Psoas muscle (tissue), 8 donors: Measurements from ENCODE around the gene TDRD9. TPM values are rescaled to one million over a fixed set of nuclear protein-coding genes. Genes with fewer than 3 reads are reported as not detected.

Experiments
- ATAC-seq, 4 donors: fragments of 200-7000 bp; cut with Tn5 transposase; one replicate each; pipeline ENCODE4 v1.9.1; 2020; ENCODE audit warnings: moderate library complexity in 3 of 4, mild to moderate bottlenecking in 2 of 4
- DNase-seq, 2 donors: peaks; one replicate each; pipeline ENCODE4 v3.0.0-alpha.2; 2020
- H3K27ac ChIP-seq: fragments of 200-600 bp; one replicate; pipeline ENCODE4 v1.8.0; 2022
- H3K27me3 ChIP-seq, 3 donors: fragments of 200-600 bp in 1 of 3; one replicate each; pipeline versions ENCODE4 v1.6.1 to v1.8.0; 2013 to 2022; ENCODE audit warnings: low read length in 2 of 3, mild to moderate bottlenecking in 2 of 3, moderate library complexity in 1 of 3; ENCODE audit not compliant: insufficient read depth in 3 of 3
- H3K36me3 ChIP-seq, 2 donors: fragments of 200-600 bp in 1 of 2; one replicate each; pipeline versions ENCODE4 v1.6.1 to v1.8.0; 2013 to 2022; ENCODE audit warnings: low read depth in 1 of 2, mild to moderate bottlenecking in 1 of 2, moderate library complexity in 1 of 2; ENCODE audit not compliant: insufficient read depth in 1 of 2
- H3K4me1 ChIP-seq: fragments of 200-600 bp; one replicate; pipeline ENCODE4 v1.8.0; 2022
- H3K4me3 ChIP-seq: fragments of 200-600 bp; one replicate; pipeline ENCODE4 v1.8.0; 2022; ENCODE audit warnings: mild to moderate bottlenecking
- H3K9me3 ChIP-seq: fragments of 200-600 bp; one replicate; pipeline ENCODE4 v1.8.0; 2022
- WGBS, 3 donors: extraction: QIAGEN DNeasy Blood & Tissue Kit; methylation state at CpG; one replicate each; pipeline versions ENCODE4 v1.1.6 to v1.1.7; 2013; 5-methylcytosine and 5-hydroxymethylcytosine counted together
- intact Hi-C, 2 donors: fragments of 100-400 bp; cut with DNase I; formaldehyde crosslinking; loops; one replicate each; pipeline versions ENCODE4 v1.11.0 to v1.14.2; 2022
- polyA plus RNA-seq, 3 donors: library from polyadenylated mRNA; stranded (reverse); fragments of 200-250 nt; gene quantifications; one replicate each; pipeline ENCODE4 v1.2.3, GENCODE V29; 2013
- total RNA-seq, 4 donors: library from RNA; stranded (reverse); fragmentation: NEBNext Ultra II Directional in 2 of 4; extraction: Animal tissue kit (Norgen Biotek cat#: 25700) in 2 of 4; gene quantifications; one replicate each; pipeline versions ENCODE4 v1.2.1 to v1.2.4, GENCODE V29; 2021 to 2023
- TF ChIP-seq, protein P1 (sequence below): fragments of 200-600 bp; IDR thresholded peaks from one replicate; pipeline ENCODE4 v1.8.0; 2022; ENCODE audit warnings: antibody characterized with exemption
- donor health status: healthy with polysubstance abuse.
- donor health status: DM: no; HTN: no; CAD: no; lungs with moderate emphysema.
- donor health status: Bipolar disorder and iron deficiency.
- donor health status: healthy.
- donor health status: DM: yes; HTN: yes; CAD: no.
- donor health status: DM: no; HTN: no; CAD: no.
- donor health status: DM: no; HTN: no; CAD: no.
- donor health status: DM: yes; HTN: yes; CAD: no.

The TDRD9 gene
- total and polyA plus RNA-seq, 7 donors = 0.13 to 1.3 (median 0.31) TPM

DNA sequence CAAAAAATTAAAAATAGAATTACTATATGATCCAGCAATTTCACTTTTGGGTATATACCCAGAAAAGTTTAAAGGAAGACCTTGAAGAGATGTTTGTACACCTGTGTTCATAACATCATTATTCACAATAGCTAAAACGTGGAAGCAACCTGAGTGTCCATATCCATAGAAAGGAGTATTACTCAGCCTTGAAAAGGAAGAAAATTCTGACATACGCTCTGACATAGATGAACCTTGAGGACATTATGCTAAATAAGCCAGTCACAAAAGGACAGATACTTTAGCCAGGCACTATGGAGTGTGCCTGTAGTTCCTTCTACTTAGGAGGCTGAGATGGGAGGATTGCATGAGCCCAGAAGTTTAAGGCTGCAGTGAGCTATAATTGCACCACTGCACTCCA, 20.2 kb downstream of the TDRD9 start:
- ATAC-seq = no peak
- Histone ChIP-seq H3K27ac (no peak overlapping the region), H3K27me3 (peaks cover 0 to 5% (median 0%) of the 10 kb centered on the region in 3 donors), H3K4me3 (no peak overlapping the region), H3K4me1 (no peaks in the 10 kb centered on the region), H3K36me3 (no peaks in the 10 kb centered on the region), H3K9me3 (peaks cover 5% of the 10 kb centered on the region)
- intact Hi-C loops = no loop called here
- WGBS, 3 donors = 77 to 80% (median 78%) methylated on average over 2 of the region's 2 CpGs
- TF ChIP-seq, protein P1, sequence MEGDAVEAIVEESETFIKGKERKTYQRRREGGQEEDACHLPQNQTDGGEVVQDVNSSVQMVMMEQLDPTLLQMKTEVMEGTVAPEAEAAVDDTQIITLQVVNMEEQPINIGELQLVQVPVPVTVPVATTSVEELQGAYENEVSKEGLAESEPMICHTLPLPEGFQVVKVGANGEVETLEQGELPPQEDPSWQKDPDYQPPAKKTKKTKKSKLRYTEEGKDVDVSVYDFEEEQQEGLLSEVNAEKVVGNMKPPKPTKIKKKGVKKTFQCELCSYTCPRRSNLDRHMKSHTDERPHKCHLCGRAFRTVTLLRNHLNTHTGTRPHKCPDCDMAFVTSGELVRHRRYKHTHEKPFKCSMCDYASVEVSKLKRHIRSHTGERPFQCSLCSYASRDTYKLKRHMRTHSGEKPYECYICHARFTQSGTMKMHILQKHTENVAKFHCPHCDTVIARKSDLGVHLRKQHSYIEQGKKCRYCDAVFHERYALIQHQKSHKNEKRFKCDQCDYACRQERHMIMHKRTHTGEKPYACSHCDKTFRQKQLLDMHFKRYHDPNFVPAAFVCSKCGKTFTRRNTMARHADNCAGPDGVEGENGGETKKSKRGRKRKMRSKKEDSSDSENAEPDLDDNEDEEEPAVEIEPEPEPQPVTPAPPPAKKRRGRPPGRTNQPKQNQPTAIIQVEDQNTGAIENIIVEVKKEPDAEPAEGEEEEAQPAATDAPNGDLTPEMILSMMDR = no peak
- no peak for DNase-seq

DNA sequence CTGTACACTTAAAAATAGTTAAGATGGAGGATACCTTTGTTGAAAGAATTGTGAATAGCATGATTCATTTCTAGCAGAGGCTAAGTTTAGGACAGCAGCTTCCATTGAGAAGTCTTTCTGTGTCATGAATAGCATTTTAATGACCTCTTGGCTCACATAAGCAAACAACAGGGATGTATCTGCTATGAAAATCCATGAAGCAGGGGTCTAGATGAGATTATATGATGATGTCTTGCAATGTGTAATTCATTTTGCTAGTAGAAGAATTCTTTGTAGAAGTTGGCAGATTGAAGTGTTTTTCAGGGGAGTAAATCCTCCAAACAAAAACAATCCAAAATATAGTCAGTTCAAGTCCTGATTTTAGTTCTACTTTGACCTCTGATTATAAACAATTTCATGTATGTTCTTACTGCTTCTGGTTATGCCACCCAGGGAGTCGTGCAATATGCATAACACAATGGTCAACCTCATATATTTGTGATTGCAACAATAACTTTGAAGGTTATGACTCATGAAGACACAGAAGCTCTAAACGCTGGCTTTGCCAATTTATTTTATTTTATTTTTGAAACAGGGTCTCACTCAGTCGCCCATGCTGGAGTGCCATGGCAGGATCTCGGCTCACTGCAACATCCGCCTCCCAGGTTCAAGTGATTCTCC, 21.0 kb downstream of the TDRD9 start:
- intact Hi-C loops = no loop called here
- ATAC-seq = no peak

DNA sequence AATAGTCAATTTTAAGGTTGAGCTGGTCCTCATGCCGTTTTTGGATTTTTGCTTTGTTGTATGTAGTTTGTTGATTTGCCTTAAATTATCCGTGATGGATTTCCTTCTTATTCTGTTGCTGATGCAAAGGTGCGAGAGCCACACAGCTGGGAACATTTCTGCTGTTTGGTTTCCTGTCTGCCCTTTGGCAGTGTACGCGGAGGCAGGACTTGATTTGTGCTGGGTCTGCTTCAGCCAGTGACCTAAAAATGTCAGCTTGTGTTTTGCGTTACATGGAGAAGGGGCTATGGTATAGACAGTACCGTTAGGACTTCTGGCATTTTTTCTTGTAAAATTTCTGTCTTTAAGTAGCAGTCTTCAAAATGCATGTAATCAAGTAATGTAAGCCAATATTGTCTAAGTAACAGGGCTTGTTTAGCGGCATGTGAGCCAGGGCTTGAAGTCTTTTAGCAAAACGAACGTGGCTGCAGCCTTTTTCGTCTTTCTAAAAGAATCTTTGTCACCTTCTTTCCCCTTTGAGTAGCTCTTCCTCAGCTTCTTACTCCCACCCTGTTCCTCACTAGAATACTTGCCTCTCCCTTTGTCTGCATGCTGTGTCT, 32.3 kb downstream of the TDRD9 start:
- H3K36me3 ChIP-seq = no peaks in the 10 kb centered on the region
- no peaks in the 10 kb centered on the region for H3K9me3 ChIP-seq
- H3K27ac ChIP-seq = no peak overlapping the region
- no peak for ATAC-seq
- intact Hi-C loops = no loop called here
- 54 to 56% (median 55%) methylated on average over 11 of the region's 11 CpGs for WGBS, 3 donors
- no peak for DNase-seq
- no peak overlapping the region for H3K4me3 ChIP-seq
- TF ChIP-seq, protein P1 = no peak
- peaks cover 0 to 2% (median 0%) of the 10 kb centered on the region in 3 donors for H3K27me3 ChIP-seq
- H3K4me1 ChIP-seq = no peaks in the 10 kb centered on the region

More for the DNA sequence above, 21.0 kb downstream of the TDRD9 start:
- no peak overlapping the region for H3K4me3 ChIP-seq
- WGBS, 3 donors = 77 to 88% (median 77%) methylated on average over 5 of the region's 5 CpGs
- no peaks in the 10 kb centered on the region for H3K36me3 ChIP-seq
- no peaks in the 10 kb centered on the region for H3K4me1 ChIP-seq
- peaks cover 5% of the 10 kb centered on the region for H3K9me3 ChIP-seq
- H3K27ac ChIP-seq = no peak overlapping the region
- TF ChIP-seq, protein P1 = no peak
- peaks cover 0 to 5% (median 0%) of the 10 kb centered on the region in 3 donors for H3K27me3 ChIP-seq
- no peak for DNase-seq

DNA sequence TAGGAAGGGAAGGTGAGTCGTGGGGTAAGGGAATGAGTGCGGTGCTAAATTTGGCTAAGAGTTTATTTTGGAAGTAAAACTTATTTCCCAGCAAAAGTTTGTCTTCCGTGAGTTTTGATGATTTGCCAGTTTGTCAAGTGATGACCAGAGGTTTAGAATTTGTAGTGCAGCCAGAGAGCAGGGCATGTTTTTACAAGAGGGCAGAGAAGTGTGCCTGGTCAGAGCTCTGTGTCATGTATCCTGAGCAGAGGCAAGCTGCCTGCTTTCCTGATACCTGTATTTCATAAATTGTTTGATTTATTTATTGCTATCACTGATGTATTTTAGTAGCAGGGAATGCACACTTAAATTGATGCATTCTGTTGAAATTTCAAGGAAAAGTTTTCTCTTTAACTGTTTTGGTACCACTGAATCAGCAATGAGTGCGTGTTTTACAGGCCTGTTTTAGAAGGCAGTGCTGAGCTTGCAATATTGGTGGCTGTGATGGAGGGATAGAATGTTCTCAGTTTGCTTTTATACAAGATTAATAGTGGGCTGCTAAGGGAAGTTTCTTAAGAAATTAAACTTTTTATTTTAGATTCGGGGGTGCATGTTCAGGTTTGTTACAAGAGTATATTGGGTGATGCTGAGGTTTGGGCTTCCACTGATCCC, 33.8 kb downstream of the TDRD9 start:
- WGBS, 3 donors = 72 to 77% (median 77%) methylated on average over 5 of the region's 5 CpGs
- no peaks in the 10 kb centered on the region for H3K4me1 ChIP-seq
- H3K9me3 ChIP-seq = no peaks in the 10 kb centered on the region
- no peak for DNase-seq
- peaks cover 0 to 8% (median 2%) of the 10 kb centered on the region in 3 donors for H3K27me3 ChIP-seq
- no peak overlapping the region for H3K4me3 ChIP-seq
- TF ChIP-seq, protein P1 = no peak
- no peak for ATAC-seq
- H3K36me3 ChIP-seq = no peaks in the 10 kb centered on the region
- no peak overlapping the region for H3K27ac ChIP-seq
- intact Hi-C loops = no loop called here
